GM18519 (cell line): ENCODE measurements around the gene SLC1A5.
"Not testable (repeated sequence)": the region's sequence is repeated elsewhere in the genome, so short reads cannot be mapped to it uniquely, and the experiment has no call there.

ENCODE experiments used
- ATAC-seq: cut with Tn5 transposase; IDR thresholded peaks from one replicate; pipeline ENCODE4 v1.9.1; 2021; ENCODE audit warnings: mild to moderate bottlenecking, moderate library complexity; ENCODE audit not compliant: unreplicated experiment, low FRiP score

Gene SLC1A5

GRCh38 chr19:46773018-46773399 is 15.4 kb downstream of the SLC1A5 start:
- ATAC-seq = no peak

- no peak for ATAC-seq
These were observed 16.0 kb downstream of the SLC1A5 start for GRCh38 chr19:46772170-46773017.

GRCh38 chr19:46768746-46769145 is 19.6 kb downstream of the SLC1A5 start:
- not testable (repeated sequence) for ATAC-seq

GRCh38 chr19:46766569-46767317 is 21.7 kb downstream of the SLC1A5 start:
- no peak for ATAC-seq

- no peak for ATAC-seq
These were observed 23.5 kb downstream of the SLC1A5 start for GRCh38 chr19:46764817-46765291.

- ATAC-seq = no peak
These were observed 26.0 kb downstream of the SLC1A5 start for GRCh38 chr19:46762245-46762890.

GRCh38 chr19:46761418-46761831 is 27.0 kb downstream of the SLC1A5 start:
- no peak for ATAC-seq

GRCh38 chr19:46760897-46761296 is 27.5 kb downstream of the SLC1A5 start:
- not testable (repeated sequence) for ATAC-seq

- no peak for ATAC-seq
These were observed 28.0 kb downstream of the SLC1A5 start for GRCh38 chr19:46760363-46760762.

- ATAC-seq = no peak
These were observed 28.5 kb downstream of the SLC1A5 start for GRCh38 chr19:46759817-46760333.

- ATAC-seq = no peak
These were observed 29.2 kb downstream of the SLC1A5 start for GRCh38 chr19:46759206-46759605.

GRCh38 chr19:46756544-46756888 is 31.9 kb downstream of the SLC1A5 start:
- no peak for ATAC-seq

- no peak for ATAC-seq
These were observed 32.4 kb downstream of the SLC1A5 start for GRCh38 chr19:46755853-46756543.

GRCh38 chr19:46755077-46755852 is 33.1 kb downstream of the SLC1A5 start:
- no peak for ATAC-seq

- no peak for ATAC-seq
These were observed 34.8 kb downstream of the SLC1A5 start for GRCh38 chr19:46753420-46754155.

GRCh38 chr19:46748325-46749109 is 39.9 kb downstream of the SLC1A5 start:
- no peak for ATAC-seq

GRCh38 chr19:46746281-46747057 is 41.9 kb downstream of the SLC1A5 start, which contains the start of gene STRN4:
STRN4 (minus strand) TSS chr19:46746450; CDS start chr19:46746430, 20 bp downstream.
- no peak for ATAC-seq
